ENCODE results near the gene PLPP6. TPM values are rescaled to one million over a fixed set of nuclear protein-coding genes. Genes with fewer than 3 reads are reported as not detected.

PLPP6 gene
- total RNA-seq, 8 experiments from 2014 or later: 8.8 to 13.1 (median 10.5) TPM

- WGBS, 10 experiments: 40 to 100% (median 90%) methylated on average over 1 to 2 of the region's 2 CpGs; no CpG with 5 or more reads in 3 of the 10 experiments
- Histone ChIP-seq H3K27ac (no peak overlapping the region), H3K4me3 (peak overlapping the region in 4 of 5 donors; percentile 39 to 75 (median 64)), H3K4me1 (replicated peaks in 1 of 2) (peaks cover 30 to 40% of the 10 kb centered on the region in 2 donors)
- peak in 1 of 8 experiments; percentile 7 for ATAC-seq (replicated peaks in 6 of 8)
- in situ Hi-C loops (cut with MboI; ENCODE audit: low pct_unique_long_range_greater_than_20kb in 2 of 9, low sequenced_read_pairs in 9 of 9, unreplicated experiment in 9 of 9): loop anchor here in 1 of 9 experiments (25.0 kb wide), 1 partner anchor 278 kb away; no protein-coding TSS in a partner anchor
These were observed 3.3 kb downstream of the PLPP6 start for GRCh38 chr9:4665357-4665756.

DNA sequence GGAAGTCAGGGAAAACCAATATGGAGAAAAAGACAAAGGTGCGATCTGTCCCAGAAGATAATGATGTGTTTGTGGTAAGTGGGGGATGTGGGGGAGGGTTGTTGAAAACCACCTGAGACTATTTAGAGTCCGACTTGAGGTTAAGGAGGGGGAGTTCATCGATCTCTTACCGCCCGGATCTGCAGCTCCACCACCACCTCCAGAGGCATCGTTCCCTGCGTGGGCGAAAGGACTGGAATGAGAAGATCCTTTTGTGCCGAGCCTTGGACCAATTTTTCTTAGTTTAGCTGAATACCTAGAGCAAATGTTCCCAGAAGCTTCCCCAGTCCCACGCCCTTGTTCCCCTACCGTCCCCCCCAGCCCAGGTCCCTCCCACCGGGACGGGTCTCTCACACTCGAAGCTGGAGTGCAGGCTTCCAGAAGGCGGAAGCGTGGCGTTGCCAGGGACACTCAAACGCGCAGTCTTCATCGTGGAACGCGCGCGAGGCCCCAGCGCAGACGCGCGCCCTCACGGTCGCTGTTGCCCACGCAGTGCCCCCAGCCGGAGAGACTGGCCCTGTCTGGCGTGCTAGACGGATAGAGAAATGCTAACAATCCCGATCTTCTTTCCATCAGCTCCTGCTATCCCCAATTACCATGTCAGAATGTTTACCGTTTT is 4.1 kb downstream of the PLPP6 start, which contains the start of gene SPATA6L:
Gene SPATA6L, minus strand, starts transcription at position 439 of the 658 bp plus-strand sequence. Its CDS starts 230 bp downstream, at position 209.
- Histone ChIP-seq H3K4me1 (replicated peaks in 1 of 2) (peaks cover 30 to 40% of the 10 kb centered on the region in 2 donors), H3K4me3 (peak within 1 kb of the TSS; percentile 23 to 75 (median 54)), H3K27ac (peak within 1 kb of the TSS in 1 of 2 donors; percentile 55)
- ATAC-seq (replicated peaks in 6 of 8): peak; percentile 40 to 66 (median 60)
- in situ Hi-C loops (cut with MboI; ENCODE audit: low pct_unique_long_range_greater_than_20kb in 2 of 9, low sequenced_read_pairs in 9 of 9, unreplicated experiment in 9 of 9): loop anchor here in 1 of 9 experiments (25.0 kb wide), 1 partner anchor 279 kb away; no protein-coding TSS in a partner anchor
- 0 to 63% (median 14%) methylated on average over 1 to 17 of the region's 36 CpGs for WGBS, 10 experiments

GRCh38 chr9:4667681-4668080 is 5.6 kb downstream of the PLPP6 start:
- WGBS, 10 experiments: 86 to 100% (median 100%) methylated on average over 1 of the region's 1 CpG; no CpG with 5 or more reads in 3 of the 10 experiments
- Histone ChIP-seq H3K4me3 (no peak overlapping the region), H3K27ac (no peak overlapping the region), H3K4me1 (replicated peaks in 1 of 2) (peaks cover 30 to 40% of the 10 kb centered on the region in 2 donors)
- ATAC-seq (replicated peaks in 6 of 8): no peak
- in situ Hi-C loops (cut with MboI; ENCODE audit: low pct_unique_long_range_greater_than_20kb in 2 of 9, low sequenced_read_pairs in 9 of 9, unreplicated experiment in 9 of 9): loop anchor here in 1 of 9 experiments (25.0 kb wide), 1 partner anchor 280 kb away; no protein-coding TSS in a partner anchor

DNA sequence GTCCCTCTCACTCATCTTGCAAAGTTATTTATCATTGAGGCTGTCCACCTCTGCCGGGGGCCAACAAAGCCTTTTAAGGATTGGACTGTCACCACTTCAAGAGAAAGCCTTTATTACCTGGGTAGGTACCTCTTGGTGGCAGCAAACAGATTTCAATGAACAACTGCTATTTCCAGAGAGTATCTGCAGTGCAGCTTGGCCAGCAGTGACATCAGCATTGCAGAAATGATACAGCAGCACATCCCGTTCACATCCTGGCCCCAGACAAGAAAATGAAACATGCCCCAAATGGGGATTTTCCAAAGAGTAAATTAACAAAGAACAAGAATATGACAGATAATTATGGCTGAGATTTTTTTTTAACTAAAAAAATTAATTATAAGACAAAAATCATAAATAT is 6.5 kb downstream of the PLPP6 start:
- Histone ChIP-seq H3K4me3 (no peak overlapping the region), H3K4me1 (replicated peaks in 1 of 2) (peaks cover 22 to 32% of the 10 kb centered on the region in 2 donors), H3K27ac (no peak overlapping the region)
- no peak for ATAC-seq (replicated peaks in 6 of 8)
- WGBS, 10 experiments: 14 to 100% (median 82%) methylated on average over 1 to 2 of the region's 2 CpGs
- in situ Hi-C loops (cut with MboI; ENCODE audit: low pct_unique_long_range_greater_than_20kb in 2 of 9, low sequenced_read_pairs in 9 of 9, unreplicated experiment in 9 of 9): loop anchor here in 1 of 9 experiments (25.0 kb wide), 1 partner anchor 281 kb away; no protein-coding TSS in a partner anchor

- in situ Hi-C loops (cut with MboI; ENCODE audit: low pct_unique_long_range_greater_than_20kb in 2 of 9, low sequenced_read_pairs in 9 of 9, unreplicated experiment in 9 of 9): loop anchor here in 1 of 9 experiments (25.0 kb wide), 1 partner anchor 283 kb away; no protein-coding TSS in a partner anchor
- Histone ChIP-seq H3K4me3 (no peak overlapping the region), H3K4me1 (replicated peaks in 1 of 2) (peaks cover 10 to 19% of the 10 kb centered on the region in 2 donors), H3K27ac (no peak overlapping the region)
- no peak for ATAC-seq (replicated peaks in 6 of 8)
These were observed 7.8 kb downstream of the PLPP6 start for GRCh38 chr9:4669890-4670289.

- in situ Hi-C loops (cut with MboI; ENCODE audit: low pct_unique_long_range_greater_than_20kb in 2 of 9, low sequenced_read_pairs in 9 of 9, unreplicated experiment in 9 of 9): loop anchor here in 1 of 9 experiments (25.0 kb wide), 1 partner anchor 283 kb away; no protein-coding TSS in a partner anchor
- no peak for ATAC-seq (replicated peaks in 6 of 8)
- H3K4me1 ChIP-seq (replicated peaks in 1 of 2): peaks cover 3 to 12% of the 10 kb centered on the region in 2 donors
- WGBS, 10 experiments: 33 to 100% (median 66%) methylated on average over 1 to 3 of the region's 3 CpGs; no CpG with 5 or more reads in 2 of the 10 experiments
- no peak overlapping the region for H3K4me3 ChIP-seq
- no peak overlapping the region for H3K27ac ChIP-seq
These were observed 8.5 kb downstream of the PLPP6 start for GRCh38 chr9:4670591-4670990.

GRCh38 chr9:4671737-4672136 is 9.6 kb downstream of the PLPP6 start:
- H3K27ac ChIP-seq: no peak overlapping the region
- peaks cover 0 to 2% of the 10 kb centered on the region in 2 donors for H3K4me1 ChIP-seq (replicated peaks in 1 of 2)
- 60 to 100% (median 83%) methylated on average over 1 of the region's 1 CpG; no CpG with 5 or more reads in 6 of the 10 experiments for WGBS, 10 experiments
- ATAC-seq (replicated peaks in 6 of 8): no peak
- in situ Hi-C loops (cut with MboI; ENCODE audit: low pct_unique_long_range_greater_than_20kb in 2 of 9, low sequenced_read_pairs in 9 of 9, unreplicated experiment in 9 of 9): loop anchor here in 1 of 9 experiments (25.0 kb wide), 1 partner anchor 284 kb away; no protein-coding TSS in a partner anchor
- H3K4me3 ChIP-seq: no peak overlapping the region

DNA sequence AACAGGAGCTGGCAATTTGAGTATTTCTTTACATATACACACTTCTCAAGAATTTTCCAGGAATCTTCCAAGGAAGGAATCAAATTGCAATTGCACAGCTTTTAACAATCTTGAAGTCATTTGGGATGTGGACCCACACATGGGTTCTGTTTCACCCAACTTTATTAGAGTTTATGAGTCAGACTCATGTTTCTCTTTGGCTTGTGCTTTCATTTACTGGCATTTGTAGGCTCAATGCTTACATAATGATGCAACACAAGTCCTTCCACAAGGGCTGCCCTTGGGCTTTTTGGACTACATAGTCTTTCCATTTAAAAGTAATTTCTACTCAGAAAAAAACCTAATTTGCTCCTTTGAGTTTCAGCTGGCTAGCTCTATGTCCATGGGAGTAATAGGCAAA is 12.7 kb downstream of the PLPP6 start:
- peak in 3 of 8 experiments; percentile 42 to 64 (median 52) for ATAC-seq (replicated peaks in 6 of 8)
- H3K27ac ChIP-seq: no peak overlapping the region
- in situ Hi-C loops (cut with MboI; ENCODE audit: low pct_unique_long_range_greater_than_20kb in 2 of 9, low sequenced_read_pairs in 9 of 9, unreplicated experiment in 9 of 9): loop anchor here in 1 of 9 experiments (25.0 kb wide), 1 partner anchor 287 kb away; no protein-coding TSS in a partner anchor
- no peak overlapping the region for H3K4me3 ChIP-seq
- H3K4me1 ChIP-seq (replicated peaks in 1 of 2): peaks cover 9 to 11% of the 10 kb centered on the region in 2 donors

- WGBS, 10 experiments: 73 to 100% (median 96%) methylated on average over 1 to 3 of the region's 3 CpGs
- in situ Hi-C loops (cut with MboI; ENCODE audit: low pct_unique_long_range_greater_than_20kb in 2 of 9, low sequenced_read_pairs in 9 of 9, unreplicated experiment in 9 of 9): no loop called here
These were observed 15.3 kb downstream of the PLPP6 start for GRCh38 chr9:4677392-4677791.

GRCh38 chr9:4678679-4679267 is 16.7 kb downstream of the PLPP6 start:
- 0 to 10% (median 0%) methylated on average over 1 to 16 of the region's 16 CpGs; no CpG with 5 or more reads in 1 of the 10 experiments for WGBS, 10 experiments
- peak overlapping the region; percentile 69 to 91 (median 72) for H3K4me3 ChIP-seq
- peak overlapping the region; percentile 82 to 95 for H3K27ac ChIP-seq
- in situ Hi-C loops (cut with MboI; ENCODE audit: low pct_unique_long_range_greater_than_20kb in 2 of 9, low sequenced_read_pairs in 9 of 9, unreplicated experiment in 9 of 9): no loop called here
- ATAC-seq (replicated peaks in 6 of 8): peak in 4 of 8 experiments; percentile 0 to 3 (median 2)
- H3K4me1 ChIP-seq (replicated peaks in 1 of 2): peaks cover 17 to 19% of the 10 kb centered on the region in 2 donors

More at GRCh38 chr9:4677392-4677791, 15.3 kb downstream of the PLPP6 start:
- H3K4me3 ChIP-seq: no peak overlapping the region
- ATAC-seq (replicated peaks in 6 of 8): no peak
- H3K27ac ChIP-seq: no peak overlapping the region
- peaks cover 17 to 19% of the 10 kb centered on the region in 2 donors for H3K4me1 ChIP-seq (replicated peaks in 1 of 2)

DNA sequence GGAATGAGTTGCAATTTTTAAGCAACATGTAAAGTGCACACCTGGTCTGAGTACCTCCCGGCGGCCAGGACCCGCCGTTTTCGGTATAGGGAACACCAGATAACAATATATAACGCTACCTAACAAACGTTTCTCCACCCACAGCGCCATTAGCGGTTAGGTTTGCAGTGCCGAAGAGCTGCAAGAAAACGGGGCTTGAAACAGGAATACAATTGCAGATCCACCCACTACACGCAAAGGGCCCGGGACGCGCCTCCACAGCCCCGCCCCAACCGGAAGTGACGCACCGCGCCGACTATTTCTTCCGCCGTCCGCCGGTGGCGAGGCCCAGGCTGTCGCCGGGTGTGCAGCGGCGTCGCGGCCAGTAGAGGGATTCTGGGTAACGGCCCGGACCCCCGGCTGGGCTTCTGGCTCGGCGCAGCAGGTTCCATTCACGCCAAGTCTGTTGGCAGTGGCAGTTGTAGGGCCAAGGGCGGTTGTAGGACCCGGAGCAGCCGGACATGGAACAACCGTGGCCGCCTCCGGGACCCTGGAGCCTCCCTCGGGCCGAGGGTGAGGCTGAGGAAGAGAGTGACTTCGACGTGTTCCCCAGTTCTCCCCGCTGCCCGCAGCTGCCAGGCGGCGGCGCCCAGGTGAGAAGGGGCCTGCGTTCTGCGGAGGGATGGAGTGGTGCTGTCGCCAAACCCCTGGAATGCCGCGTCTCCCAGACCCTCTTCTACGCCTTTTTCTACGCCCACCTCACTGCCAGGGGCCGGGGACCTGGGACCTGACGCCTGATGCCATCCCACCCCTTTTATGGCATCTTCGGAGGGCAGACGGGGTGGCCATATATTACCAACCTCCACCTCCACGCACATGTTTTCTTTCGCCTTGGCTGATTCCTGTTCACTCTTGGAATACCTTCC is 17.4 kb downstream of the PLPP6 start, which contains the start of gene CDC37L1:
Gene CDC37L1, plus strand, starts transcription at position 302 of the 905 bp plus-strand sequence. Its CDS starts 199 bp downstream, at position 501.
- Histone ChIP-seq H3K27ac (peak within 1 kb of the TSS; percentile 86 to 95), H3K4me1 (replicated peaks in 1 of 2) (peaks cover 17 to 19% of the 10 kb centered on the region in 2 donors), H3K4me3 (peak within 1 kb of the TSS; percentile 69 to 91 (median 72))
- WGBS, 10 experiments: 0 to 2% (median 0%) methylated on average over 1 to 22 of the region's 66 CpGs; no CpG with 5 or more reads in 3 of the 10 experiments
- ATAC-seq (replicated peaks in 6 of 8): peak; percentile 86 to 97 (median 94)
- in situ Hi-C loops (cut with MboI; ENCODE audit: low pct_unique_long_range_greater_than_20kb in 2 of 9, low sequenced_read_pairs in 9 of 9, unreplicated experiment in 9 of 9): no loop called here

DNA sequence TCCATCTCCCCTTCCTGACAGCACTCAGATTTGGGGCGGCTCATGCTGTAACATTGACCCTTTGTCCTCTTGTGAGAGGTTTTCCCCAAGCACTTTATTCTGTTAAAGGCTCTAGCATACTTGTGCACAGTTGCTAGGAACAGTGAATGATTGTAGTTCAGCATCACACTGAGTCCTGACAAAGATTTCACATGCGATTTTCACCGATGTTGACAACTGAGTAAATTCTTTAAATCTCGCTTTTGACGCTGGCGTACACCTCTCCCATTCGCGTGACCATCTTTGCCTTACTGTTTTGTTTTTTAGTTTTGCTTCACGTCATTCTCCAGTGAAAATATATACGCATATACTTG is 18.1 kb downstream of the PLPP6 start:
- peaks cover 17 to 19% of the 10 kb centered on the region in 2 donors for H3K4me1 ChIP-seq (replicated peaks in 1 of 2)
- WGBS, 10 experiments: 0 to 13% (median 1%) methylated on average over 1 to 10 of the region's 10 CpGs
- in situ Hi-C loops (cut with MboI; ENCODE audit: low pct_unique_long_range_greater_than_20kb in 2 of 9, low sequenced_read_pairs in 9 of 9, unreplicated experiment in 9 of 9): no loop called here
- peak overlapping the region; percentile 86 to 95 for H3K27ac ChIP-seq
- ATAC-seq (replicated peaks in 6 of 8): peak in 2 of 8 experiments; percentile 0 to 3
- peak overlapping the region; percentile 69 to 91 (median 72) for H3K4me3 ChIP-seq

All from motor neuron (in vitro differentiated cells).